Cardiac fibroblast (primary cell): ENCODE data around the gene MED13.
"Not testable (repeated sequence)": the region's sequence is repeated elsewhere in the genome, so short reads cannot be mapped to it uniquely, and the experiment has no call there.

Experiments
- DNase-seq, 2 donors: peaks; one replicate each; pipeline versions ENCODE4 v3.0.0 to v3.0.0-alpha.2; 2010; ENCODE audit warnings: low read depth in 2 of 2
- H3K4me3 ChIP-seq, 2 donors: replicated peaks in 1 of 2; 1 replicate in 1 of 2; 2 replicates in 1 of 2; pipeline ENCODE4 v1.5.1; 2011; ENCODE audit warnings: low read depth in 2 of 2, low read length in 2 of 2, mild to moderate bottlenecking in 2 of 2, moderate library complexity in 1 of 2
- CTCF ChIP-seq: IDR thresholded peaks from one replicate; pipeline ENCODE4 v1.5.1; 2011; ENCODE audit warnings: low read depth, mild to moderate bottlenecking, low read length, inconsistent platforms

MED13 gene

GRCh38 chr17:61904094-61904710 is 160.9 kb downstream of the MED13 start:
- DNase-seq = no peak
- TF ChIP-seq CTCF = no peak
- H3K4me3 ChIP-seq = no peak overlapping the region

GRCh38 chr17:61903251-61903650 is 161.8 kb downstream of the MED13 start:
- no peak for DNase-seq
- H3K4me3 ChIP-seq = no peak overlapping the region
- no peak for TF ChIP-seq CTCF

GRCh38 chr17:61897548-61898180 is 167.4 kb downstream of the MED13 start:
- H3K4me3 ChIP-seq = no peak overlapping the region
- no peak for TF ChIP-seq CTCF
- no peak for DNase-seq

- H3K4me3 ChIP-seq = no peak overlapping the region
- no peak for TF ChIP-seq CTCF
- no peak for DNase-seq
Measured at GRCh38 chr17:61895391-61895790, 169.7 kb downstream of the MED13 start.

GRCh38 chr17:61894310-61894709 is 170.8 kb downstream of the MED13 start:
- not testable (repeated sequence) for H3K4me3 ChIP-seq, DNase-seq
